Limb (tissue), 2 donors: ENCODE data around the gene LVRN.

Experiments used
- DNase-seq, 2 donors: peaks; one replicate each; pipeline ENCODE4 v3.0.0-alpha.2; 2016; ENCODE audit errors: extremely low spot score in 2 of 2

LVRN gene

GRCh38 chr5:115954144-115954543, 8.1 kb upstream of the LVRN start:
- no peak for DNase-seq

DNA sequence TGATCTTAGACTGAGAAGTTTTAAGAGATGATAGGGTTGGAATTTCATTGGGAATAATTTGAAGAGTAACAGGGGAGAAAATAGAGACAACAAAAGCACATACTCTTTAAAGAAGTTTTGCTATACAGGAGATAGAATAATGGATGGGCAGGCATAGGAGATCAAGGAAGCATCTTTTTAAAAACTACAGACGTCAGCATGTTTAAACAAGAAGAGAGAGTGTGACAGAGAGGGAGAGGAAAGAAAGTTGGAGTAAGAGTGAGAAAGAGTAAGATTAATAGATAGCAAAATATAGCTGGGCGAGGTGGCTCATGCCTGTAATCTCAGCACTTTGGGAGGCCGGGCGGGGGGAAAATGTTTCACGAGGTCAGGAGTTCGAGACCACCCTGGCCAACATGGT, 5.3 kb upstream of the LVRN start:
- DNase-seq, result no peak

DNA sequence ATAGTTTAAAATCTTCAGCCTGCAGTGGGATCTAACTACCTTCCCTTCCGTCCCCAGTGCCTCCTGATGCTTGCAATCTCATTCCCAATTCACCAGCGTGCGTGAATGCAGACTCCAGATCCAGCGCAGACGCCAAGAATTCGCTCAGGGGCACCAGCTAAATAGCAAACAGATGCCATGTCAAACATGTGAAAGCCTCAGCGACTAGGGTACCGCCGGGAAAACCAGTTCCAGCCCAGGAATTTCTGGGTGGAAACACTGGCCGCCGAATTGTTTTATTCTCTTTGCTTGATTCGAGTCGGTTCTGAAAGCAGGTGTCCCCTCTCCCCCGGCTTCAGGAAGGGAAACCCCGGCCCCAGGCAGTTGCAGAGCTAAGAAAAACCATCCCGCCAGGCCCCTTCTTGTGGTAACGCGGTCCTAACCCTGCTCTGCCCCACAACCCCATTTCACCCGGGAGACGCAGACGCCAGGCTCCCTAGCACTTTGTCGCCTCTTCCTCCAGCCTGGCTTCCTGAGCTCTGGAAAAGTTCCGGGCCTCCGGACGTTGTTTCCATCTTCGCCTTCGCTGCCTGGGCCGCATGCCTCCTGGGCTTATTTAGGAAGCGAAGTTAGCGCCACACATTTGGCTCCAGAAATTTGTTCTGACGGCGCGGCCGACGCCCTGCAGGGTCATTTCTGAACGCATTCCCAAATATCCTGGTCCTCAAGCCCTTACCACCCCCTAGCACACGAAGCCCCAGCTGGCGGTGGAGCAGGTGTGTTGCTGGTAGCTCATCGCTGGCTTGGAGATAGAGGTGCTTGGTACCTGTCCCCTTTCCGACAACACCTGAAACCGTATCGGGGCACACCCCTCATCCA, 665 bp upstream of the LVRN start:
- DNase-seq, result peak in 1 of 2 donors; percentile 60

DNA sequence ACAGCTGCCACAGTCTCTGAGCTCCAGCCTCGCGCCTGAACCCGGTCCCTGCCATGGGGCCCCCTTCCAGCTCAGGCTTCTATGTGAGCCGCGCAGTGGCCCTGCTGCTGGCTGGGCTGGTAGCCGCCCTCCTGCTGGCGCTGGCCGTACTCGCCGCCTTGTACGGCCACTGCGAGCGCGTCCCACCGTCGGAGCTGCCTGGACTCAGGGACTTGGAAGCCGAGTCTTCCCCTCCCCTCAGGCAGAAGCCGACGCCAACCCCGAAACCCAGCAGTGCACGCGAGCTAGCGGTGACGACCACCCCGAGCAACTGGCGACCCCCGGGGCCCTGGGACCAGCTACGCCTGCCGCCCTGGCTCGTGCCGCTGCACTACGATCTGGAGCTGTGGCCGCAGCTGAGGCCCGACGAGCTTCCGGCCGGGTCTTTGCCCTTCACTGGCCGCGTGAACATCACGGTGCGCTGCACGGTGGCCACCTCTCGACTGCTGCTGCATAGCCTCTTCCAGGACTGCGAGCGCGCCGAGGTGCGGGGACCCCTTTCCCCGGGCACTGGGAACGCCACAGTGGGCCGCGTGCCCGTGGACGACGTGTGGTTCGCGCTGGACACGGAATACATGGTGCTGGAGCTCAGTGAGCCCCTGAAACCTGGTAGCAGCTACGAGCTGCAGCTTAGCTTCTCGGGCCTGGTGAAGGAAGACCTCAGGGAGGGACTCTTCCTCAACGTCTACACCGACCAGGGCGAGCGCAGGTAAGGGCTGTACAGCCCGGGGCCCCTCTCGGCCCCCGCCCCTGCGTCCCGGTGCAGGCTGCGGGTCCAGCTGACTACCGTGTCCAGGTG, 509 bp downstream of the LVRN start:
- peak in 1 of 2 donors; percentile 61 for DNase-seq

DNA sequence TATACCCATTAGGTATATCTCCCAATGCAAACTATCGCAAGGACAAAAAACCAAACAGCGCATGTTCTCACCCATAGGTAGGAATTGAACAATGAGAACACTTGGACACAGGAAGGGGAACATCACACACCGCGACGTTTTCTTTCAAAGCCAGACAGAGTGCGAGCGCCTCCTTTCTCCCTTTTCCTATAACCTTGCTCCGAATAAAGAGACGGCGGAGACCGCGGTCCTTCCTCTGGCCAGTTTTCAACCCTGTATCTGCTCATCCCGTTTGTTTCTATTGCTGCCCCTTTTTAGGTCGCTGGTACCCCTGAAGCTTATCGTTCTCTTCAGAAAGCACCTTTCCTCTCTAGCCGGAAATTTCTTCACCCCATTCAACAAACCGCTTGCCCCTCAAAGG, 1.3 kb downstream of the LVRN start:
- peak in 1 of 2 donors; percentile 35 for DNase-seq

DNA sequence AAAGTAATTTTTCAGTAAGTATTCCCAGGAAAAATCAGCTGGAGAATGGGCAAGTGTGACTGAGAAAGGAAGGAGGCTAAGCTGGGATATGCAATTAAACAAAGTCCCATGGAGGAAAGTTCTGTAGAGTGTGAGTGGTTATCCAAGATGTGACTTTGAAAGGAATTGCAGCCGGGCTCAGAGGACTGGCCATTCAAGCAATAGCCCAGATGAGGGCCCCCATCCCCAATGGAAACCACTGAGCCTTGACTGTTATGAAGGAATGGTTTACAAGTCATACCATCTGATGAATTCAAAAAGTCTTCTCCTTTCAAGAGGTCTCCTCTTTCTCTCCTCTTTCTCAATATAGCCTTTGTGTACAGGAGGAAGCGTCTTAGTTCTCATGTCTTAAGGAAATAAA, 6.5 kb downstream of the LVRN start:
- no peak for DNase-seq

GRCh38 chr5:115977096-115977495, 14.8 kb downstream of the LVRN start:
- no peak for DNase-seq

DNA sequence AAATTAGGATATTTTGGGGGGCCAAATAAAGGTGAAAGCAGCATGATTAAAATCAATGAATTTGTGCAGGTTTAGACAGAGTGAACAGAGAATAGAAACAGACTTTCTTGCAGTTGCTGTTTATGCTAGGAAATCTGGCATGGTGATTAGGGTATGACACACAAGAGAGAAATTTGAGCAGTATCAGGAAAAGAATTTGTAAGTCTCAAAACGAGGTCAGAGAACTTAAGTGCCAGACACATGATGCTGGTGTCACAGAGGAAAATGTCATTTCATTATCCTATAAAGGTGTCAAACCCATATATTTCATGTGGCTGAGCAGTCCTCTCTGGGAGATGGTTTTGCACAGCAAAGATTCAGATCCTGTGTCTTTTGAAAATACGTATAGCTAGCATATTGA, 15.7 kb downstream of the LVRN start:
- DNase-seq, result peak in 1 of 2 donors; percentile 34

GRCh38 chr5:115978779-115979178, 16.5 kb downstream of the LVRN start:
- DNase-seq, result no peak

DNA sequence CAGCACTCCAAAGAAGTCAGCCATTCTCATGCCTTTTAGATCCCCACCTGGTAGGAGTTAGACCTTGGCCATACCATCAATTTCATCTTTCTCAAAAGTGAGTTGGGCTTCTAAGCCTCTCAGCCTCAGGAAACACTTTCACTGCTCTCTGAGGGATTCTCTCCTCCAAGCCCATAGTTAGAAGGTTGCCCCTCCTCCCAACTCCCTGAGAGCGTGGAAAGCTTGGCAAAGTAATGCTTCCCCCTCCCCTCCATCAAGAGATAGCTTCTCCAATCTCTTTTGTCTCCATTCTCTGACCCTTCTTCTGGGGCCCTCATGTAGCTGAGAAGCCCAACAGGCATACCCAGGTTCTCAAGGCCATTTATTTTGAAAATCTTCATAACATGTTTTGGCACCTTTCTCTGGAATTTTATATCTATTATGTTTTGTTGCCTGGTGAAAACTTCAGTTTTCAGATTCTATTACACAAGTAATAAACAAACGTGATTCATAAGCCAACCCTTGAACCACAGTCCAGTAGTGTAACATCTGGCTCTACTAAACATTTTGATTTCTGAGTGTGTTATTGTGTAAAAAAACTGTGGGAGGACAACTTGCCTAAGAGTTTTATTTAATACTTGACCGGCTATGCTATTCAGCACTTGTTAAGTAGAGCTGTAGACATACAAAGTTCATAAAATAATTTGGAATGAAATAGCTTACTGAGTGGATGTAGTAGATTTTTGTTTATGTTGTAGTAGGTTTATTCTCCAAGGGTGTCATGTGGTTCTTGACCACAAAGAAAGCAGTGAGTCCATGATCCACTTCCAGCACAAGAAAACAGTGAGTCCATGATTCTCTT, 17.1 kb downstream of the LVRN start:
- peak in 1 of 2 donors; percentile 39 for DNase-seq

GRCh38 chr5:115983519-115983918, 21.2 kb downstream of the LVRN start:
- no peak for DNase-seq

- DNase-seq, result peak in 1 of 2 donors; percentile 60
Measured at GRCh38 chr5:115985802-115986757, 23.8 kb downstream of the LVRN start.

- DNase-seq, result no peak
Measured at GRCh38 chr5:115988002-115988401, 25.7 kb downstream of the LVRN start.

GRCh38 chr5:115992848-115993350, 30.6 kb downstream of the LVRN start:
- DNase-seq, result no peak

DNA sequence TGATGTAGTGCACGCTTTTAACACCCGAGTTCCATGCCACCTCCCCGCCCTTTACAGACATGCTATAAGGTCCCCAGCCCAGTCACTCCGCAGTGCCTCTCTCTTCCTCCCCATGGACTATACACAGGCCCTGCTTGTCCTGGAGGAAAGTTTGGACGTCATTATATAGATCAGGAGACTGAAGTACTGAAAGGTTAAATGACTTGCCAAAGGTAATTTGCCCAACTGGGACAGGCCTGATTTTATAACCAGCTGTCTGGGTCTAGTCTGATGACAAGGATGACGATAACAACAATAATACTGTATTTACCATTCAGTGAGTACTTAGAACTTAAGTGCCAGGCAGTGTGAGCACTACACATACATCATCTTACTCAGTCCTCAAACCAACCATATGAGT, 33.1 kb downstream of the LVRN start:
- DNase-seq, result no peak

- no peak for DNase-seq
Measured at GRCh38 chr5:116002116-116002906, 40.0 kb downstream of the LVRN start.

DNA sequence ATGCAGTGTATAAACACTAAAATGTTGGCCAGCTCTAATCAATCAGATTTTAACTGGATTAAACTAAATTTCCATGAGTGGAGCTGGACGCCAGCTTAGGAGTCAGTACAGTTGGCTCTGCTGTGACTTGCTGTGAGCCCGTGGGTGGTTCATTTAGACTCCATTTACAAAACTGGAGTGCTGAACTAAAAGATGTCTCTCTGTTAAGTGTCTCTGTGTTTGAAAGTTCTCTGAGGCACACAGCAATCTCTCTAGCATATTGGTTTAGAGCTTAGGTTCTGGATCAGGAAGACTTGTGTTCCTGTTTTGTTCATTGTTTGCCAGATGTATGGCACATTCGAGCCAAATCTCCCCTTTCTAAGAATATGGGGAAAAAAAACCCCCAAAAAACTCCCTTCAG, 42.0 kb downstream of the LVRN start:
- DNase-seq, result no peak

DNA sequence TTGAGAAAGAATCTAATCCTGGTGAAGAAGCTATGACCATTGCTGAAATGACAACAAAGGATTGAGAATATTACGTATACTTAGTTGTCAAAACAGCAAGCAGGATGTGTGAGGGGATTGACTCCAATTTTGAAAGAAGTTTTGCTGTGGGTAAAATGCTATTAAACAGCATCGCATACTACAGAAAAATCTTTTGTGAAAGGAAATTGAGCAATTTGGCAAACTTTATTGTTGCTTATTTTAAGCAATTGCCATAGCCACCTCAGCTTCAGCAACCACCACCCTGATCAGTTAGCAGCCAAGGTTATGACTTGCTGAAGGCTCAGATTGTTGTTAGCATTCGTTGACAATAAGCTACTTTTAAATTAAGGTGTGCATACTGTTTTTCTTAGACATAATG, 47.5 kb downstream of the LVRN start:
- DNase-seq, result no peak

GRCh38 chr5:116011046-116011445, 48.8 kb downstream of the LVRN start:
- no peak for DNase-seq
